Measurements from ENCODE around the gene TM7SF2. TPM values are rescaled to one million over a fixed set of nuclear protein-coding genes. Genes with fewer than 3 reads are reported as not detected.
"Not testable (repeated sequence)": the region's sequence is repeated elsewhere in the genome, so short reads cannot be mapped to it uniquely, and the experiment has no call there.

The TM7SF2 gene
- polyA plus RNA-seq, 1 donor: 13.1 TPM

GRCh38 chr11:65130631-65131416, 19.2 kb downstream of the TM7SF2 start:
- no peak for DNase-seq

GRCh38 chr11:65131417-65131776, 19.7 kb downstream of the TM7SF2 start:
- no peak for DNase-seq

DNA sequence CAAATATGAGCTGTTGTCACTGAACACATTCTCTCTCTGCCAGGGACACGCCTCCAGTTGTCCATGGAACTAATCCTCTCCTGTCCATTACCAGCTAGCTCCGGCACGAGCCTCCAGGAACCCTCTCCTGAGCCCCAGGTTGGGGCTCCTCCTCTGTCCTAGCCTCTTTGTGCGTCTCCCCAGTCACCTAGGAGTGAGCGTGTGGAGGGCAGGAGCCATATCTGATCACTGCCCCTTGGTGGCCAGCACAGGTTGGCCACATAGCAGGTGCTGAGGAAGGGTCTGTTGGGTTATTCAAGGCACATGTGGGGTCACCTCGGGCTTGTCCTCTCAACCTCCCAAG, 20.2 kb downstream of the TM7SF2 start:
- no peak for DNase-seq

DNA sequence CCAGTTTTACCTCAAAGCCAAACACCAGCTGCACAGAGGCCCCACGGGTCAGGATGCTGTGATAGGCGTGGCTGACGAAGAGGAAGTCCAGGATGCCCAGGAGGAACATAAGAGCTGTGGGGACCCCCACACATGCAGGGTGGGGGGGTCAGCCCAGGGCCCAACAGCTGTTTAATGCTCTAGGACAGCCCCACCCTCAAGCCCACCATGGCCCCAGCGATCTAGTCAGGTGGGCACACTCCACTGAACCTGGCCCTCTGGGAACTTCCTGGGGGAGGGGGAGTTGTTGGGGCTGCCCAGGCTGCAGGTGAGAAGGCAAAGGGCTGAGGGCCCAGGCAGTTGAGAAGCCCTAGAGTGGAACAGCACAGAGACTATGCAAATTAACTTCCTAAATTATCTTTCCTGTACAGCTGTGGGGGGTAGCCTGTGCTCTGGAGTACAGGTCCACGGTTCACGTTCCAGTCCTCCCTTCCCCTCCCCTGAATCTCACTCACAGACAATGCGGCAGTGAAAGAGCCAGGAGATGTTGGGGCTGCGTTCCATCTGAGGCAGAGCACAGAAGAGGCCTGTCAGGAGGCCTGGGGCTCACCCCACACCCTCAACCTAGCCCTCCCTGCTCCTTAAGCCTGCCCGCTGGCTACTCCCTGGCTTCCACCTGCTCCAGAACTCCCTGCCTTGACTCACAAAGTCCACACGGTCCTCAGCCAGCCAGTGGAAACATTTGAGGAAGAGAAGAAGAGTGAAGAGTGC, 20.7 kb downstream of the TM7SF2 start:
- DNase-seq: no peak

DNA sequence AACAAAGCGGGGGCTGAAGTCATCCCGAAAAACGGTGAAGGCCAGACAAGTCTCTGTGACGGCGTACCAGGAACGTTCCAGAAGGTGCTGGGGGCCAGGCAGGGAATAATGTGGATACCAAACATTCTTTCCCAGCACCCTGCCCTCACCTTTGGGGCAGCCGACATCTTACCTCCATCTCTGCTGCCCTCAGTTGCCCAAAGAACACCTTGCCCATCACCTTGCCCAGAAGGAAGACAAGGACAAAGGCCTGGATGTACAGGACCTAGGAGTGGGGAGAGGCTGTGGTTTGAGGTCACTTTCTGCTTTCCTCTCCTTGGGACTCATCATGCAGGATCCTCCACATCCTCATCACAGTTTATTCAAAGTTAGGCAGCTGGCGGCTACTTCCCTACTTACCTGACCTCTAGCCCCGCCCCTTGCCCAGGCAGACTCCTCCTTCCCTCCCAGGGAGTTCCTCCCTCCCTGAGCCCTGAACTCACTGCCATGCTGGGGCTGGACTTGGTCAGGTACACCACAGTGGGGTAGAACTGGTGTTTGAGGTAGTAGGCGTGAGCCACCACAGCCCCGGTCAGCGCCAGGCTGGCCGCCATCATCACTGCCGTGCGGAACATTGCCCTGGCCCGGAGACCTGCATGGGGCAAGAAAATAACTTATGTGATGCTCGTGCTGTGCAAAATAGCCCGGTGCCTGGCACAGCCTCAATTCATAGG, 21.5 kb downstream of the TM7SF2 start:
- no peak for DNase-seq

- peak; percentile 85 for DNase-seq
Observed at GRCh38 chr11:65133724-65134123, 22.1 kb downstream of the TM7SF2 start.

DNA sequence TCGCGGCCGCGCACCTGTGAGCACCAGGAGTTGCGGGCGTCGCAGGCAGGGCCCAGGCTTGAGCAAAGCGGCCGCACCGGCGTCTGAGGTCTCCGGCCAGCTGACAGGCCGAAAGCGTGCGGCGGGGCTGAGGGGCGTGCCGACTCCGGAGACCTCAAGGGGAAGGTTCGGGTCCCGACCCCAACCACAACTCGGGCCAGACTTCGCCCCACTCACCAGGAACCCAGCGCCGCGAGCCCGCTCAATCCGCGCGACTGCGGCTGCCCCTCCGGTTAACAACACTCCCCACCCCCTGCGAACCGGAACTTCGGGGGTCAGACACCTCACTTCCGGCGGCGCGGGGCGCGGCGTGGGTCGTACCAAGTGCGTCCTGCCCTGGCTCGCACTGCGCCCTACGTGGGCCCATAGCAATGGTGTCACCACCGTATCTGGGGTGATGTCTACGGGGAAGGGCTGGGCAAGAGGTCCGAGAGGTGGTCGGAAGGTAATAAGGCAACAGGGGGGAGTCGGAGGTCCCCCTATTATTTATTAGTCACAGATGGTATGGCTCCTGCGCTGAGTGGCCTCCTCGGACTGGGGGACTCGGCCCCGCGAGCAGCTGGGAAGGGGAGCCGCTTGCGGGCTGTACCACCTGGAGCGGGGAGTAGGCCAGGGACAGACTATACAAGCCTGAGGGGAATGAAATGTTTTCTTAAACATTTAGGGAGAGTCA, 22.7 kb downstream of the TM7SF2 start, which contains the start of gene SYVN1:
SYVN1 (minus strand) TSS at position 280 of the 712 bp plus-strand sequence. CDS start 918 bp downstream, outside the sequence.
- DNase-seq: peak; percentile 94

GRCh38 chr11:65134952-65135632, 23.4 kb downstream of the TM7SF2 start:
- peak; percentile 91 for DNase-seq

- no peak for DNase-seq
Observed at GRCh38 chr11:65135633-65136145, 24.0 kb downstream of the TM7SF2 start.

DNA sequence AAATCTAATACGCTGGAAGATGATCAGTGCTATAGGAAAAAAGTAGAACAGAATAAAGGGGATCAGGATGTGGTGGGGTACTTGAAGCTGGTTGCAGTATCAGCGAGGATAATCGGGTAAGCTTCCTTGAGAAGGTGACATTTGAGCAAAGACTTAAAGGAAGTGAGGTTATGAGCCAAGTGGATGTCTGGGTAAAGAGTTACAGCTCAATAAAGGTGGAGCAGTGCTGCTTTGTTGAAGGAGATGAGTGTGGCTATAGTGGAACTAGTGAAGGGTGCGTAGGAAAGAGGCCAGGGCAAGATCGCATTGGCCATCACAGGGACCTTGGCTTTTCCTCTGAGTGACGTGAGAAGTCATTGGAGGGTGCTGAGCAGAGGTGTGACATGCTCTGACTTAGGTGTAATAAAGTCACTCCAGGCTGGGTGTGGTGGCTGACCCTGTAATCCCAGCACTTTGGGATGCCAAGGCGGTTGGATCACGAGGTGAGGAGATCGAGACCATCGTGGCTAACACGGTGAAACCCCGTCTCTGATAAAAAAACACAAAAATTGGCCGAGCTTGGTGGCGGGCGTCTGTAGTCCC, 24.9 kb downstream of the TM7SF2 start:
- no peak for DNase-seq

DNA sequence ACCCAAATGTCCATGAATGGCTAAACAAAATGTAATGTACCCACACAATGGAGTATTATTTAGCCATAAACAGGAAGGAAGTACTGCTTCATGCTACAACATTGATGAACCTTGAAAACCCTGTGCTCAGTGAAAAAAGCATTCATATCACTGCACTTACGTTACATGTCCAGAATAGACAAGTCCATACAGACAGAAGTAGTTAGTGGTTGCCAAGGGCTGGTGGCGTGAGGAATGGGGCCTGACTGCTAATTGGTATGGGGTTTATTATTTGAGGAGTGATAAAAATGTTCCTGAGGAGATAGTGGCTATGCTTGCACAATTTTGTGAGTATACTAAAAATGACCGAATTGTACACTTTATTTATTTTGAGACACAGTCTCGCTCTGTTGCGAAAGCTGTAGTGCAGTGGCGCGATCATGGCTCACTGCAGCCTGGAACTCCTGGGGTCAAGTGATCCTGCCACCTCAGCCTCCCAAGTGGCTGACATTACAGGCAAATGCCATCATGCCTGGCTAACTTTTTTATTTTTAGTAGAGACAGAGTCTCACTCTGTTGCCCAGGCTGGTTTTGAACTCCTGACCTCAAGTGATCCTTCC, 30.3 kb downstream of the TM7SF2 start:
- DNase-seq: no peak

DNA sequence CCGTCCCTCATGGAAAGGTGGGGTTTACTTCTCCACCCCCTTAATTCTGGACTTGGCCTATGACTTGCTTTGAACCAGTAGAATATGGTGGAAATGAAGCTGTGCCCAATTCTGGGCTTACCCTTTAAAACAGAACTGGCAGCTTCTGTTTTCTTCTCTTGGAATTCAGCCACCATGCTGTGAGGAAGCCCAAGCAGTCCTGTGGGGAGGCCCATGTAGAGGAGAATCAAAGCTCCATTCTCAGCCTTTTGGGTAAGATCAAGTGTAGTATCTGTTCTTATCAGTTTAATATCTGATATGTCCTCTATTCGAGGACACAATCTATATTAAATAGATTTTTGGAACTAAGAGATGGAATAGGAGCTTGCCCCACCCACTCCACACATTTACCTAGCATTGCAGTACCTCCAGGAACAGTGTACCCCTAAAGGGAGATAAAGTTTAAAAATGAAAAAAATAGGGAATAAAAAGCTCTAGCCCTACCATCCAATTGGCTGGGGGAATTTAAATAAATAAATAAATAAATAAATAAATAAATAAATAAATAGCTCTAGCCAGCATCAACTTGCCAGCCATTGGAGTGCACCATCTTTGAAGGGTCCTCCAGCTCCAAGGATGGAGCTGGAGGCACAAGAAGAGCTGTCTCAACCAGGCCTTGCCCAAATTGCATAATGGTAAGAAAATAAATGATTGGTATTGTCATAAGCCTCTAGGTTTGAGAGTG, 35.8 kb downstream of the TM7SF2 start:
- no peak for DNase-seq

- DNase-seq: no peak
Observed at GRCh38 chr11:65148657-65149056, 37.0 kb downstream of the TM7SF2 start.

DNA sequence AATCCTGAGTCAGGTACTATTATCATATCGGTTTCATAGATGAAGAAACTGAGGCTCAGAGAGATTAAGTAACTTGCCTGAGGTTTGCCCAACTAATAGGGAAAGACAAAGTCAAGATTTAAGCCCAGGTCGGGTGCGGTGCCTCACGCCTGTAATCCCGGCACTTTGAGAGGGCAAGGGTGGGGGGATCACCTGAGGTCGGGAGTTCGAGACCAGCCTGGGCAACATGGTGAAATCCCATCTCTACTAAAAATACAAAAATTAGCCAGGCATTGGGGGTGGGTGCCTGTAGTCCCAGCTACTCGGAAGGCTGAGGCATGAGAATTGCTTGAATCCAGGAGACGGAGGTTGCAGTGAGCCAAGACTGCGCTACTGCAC, 38.4 kb downstream of the TM7SF2 start:
- not testable (repeated sequence) for DNase-seq

DNA sequence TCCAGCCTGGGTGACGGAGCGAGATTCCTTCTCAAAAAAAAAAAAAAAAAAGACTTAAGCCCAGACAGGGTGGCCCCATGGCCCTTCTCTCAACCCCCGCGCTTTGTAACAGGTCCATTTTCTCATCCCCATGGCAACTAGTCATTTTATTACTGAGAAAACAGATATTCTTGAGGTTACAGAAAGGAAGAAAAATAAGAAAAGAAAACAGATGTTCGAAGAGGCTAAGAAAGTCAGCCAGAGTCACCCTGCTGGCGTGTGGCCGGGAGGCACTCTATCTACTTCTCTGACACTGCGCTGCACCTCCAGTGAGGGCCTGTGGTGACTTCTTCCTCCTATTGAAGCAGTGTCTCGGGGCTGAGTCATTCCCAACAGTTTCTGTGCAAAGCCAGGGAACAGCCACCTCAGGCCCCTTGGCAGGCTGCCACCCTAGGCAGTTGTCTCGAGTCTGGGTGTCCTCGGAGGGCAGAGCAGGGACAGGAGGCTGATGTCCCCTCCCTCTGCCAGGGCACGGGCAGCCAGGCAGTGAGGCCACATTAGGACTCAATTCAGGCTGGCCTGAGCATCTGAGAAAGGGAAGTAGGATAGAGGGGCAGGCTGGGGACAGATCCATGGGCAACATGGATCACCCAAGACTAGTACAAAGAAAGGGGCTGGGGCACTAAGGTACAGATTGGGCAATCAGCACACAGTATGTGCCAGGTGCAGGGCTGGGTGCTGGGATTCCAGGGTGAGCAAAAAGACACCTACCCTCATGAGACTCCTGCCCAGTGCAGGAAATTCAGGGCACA, 39.0 kb downstream of the TM7SF2 start:
- DNase-seq: peak; percentile 72

DNA sequence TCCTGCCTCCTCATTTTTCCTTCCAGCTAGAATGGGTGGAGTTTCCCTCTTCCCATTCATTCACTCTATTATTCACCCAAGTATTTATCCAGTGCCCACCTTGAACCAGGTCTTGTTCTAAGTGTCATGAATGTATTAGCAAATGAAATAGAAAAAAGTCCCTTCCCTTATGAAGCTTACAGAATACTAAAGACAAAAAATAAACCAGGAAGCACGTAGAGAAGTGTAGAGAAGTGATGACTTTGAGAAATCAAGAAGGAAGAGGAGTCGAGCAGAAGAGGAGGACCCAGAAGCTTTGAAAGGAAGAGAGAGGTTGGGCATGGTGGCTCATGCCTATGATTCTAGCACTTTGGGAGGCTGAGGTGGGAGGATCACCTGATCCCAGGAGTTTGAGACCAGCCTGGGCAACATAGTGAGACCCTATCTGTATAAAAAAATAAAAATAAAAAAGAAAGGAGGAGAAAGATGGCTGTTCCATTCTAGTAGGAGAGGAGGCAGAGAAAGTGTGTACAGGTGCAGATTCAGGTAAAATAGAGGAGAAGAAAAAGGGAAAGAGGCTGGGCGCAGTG, 39.7 kb downstream of the TM7SF2 start:
- DNase-seq: no peak

- DNase-seq: no peak
Observed at GRCh38 chr11:65152122-65152521, 40.5 kb downstream of the TM7SF2 start.

- no peak for DNase-seq
Observed at GRCh38 chr11:65156256-65156655, 44.6 kb downstream of the TM7SF2 start.

GRCh38 chr11:65156926-65157325, 45.3 kb downstream of the TM7SF2 start:
- DNase-seq: no peak
